Right lobe of liver (tissue), 4 donors: Measurements from ENCODE around the gene TMEM131.

Experiments
- CTCF ChIP-seq, 4 donors: fragments of 200-600 bp in 3 of 4; fragments of 450-650 bp in 1 of 4; IDR thresholded peaks; one replicate each; pipeline versions ENCODE4 v1.5.1 to v1.8.0; 2016 to 2022; ENCODE audit warnings: antibody characterized with exemption in 4 of 4, mild to moderate bottlenecking in 2 of 4
- POLR2A ChIP-seq: fragments of 450-650 bp; IDR thresholded peaks from one replicate; pipeline ENCODE4 v1.6.1; 2017; ENCODE audit warnings: antibody characterized with exemption, mild to moderate bottlenecking
- donor health status: DM: no; HTN: no; CAD: no.
- donor health status: DM: no; HTN: no; CAD: no.
- donor health status: DM: no; HTN: yes; CAD: no.

DNA sequence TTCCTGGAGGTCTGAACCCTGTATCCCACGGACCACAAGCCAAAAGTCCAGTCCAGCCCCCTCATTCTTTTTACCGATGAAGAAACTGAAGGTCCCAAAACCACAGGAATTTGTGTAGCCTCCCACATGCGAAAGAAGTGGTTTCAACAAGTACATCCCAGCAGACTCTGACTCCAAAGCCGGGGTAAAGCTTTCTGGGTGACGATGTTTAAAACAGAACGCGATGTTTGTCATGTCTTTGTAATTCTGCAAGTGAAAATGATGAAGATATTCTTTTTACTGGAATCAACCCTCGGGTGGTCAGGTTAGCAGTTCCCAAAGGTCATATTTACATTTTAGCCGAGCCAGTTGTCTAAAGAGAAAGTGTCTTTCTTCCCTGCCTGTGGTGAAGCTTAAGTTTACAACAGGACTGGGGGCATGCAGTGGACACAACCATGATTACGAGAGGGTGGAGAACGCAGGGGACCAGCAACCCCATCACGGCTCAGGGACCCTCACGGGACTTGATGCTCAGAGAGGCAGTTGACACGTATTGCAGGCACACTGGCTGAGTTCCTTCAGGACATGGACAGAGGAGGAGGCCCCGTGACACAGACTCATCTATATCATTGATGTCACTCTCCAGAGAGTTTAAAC is 17.8 kb upstream of the TMEM131 start:
- no peak for TF ChIP-seq CTCF (IDR thresholded peaks at IDR 0.05)
- no peak for TF ChIP-seq POLR2A
